Renal pelvis (tissue), 12 donors: ENCODE data around the gene CAVIN1. TPM values are rescaled to one million over a fixed set of nuclear protein-coding genes. Genes with fewer than 3 reads are reported as not detected.
"Not testable (repeated sequence)": the region's sequence is repeated elsewhere in the genome, so short reads cannot be mapped to it uniquely, and the experiment has no call there.

Source experiments
- DNase-seq: peaks from one replicate; pipeline ENCODE4 v3.0.0-alpha.2; 2013
- long read RNA-seq, 16 experiments: transcript quantifications; one replicate each; lab custom pipeline, GENCODE V29; 2026
- polyA plus RNA-seq, 3 donors: library from polyadenylated mRNA; unstranded; fragments of 120-200 nt; gene quantifications; one replicate each; pipeline ENCODE4 v1.2.1, GENCODE V29; 2013; ENCODE audit not compliant: insufficient read length in 3 of 3

CAVIN1 gene
- 10 to 100 TPM; 55.7 to 69.0 (median 59.8) TPM for polyA plus RNA-seq
- long read RNA-seq, donor 1, transcript CAVIN1-201 (2 exons, 3,828 nt) = major isoform, 36 of 36 reads
- long read RNA-seq, donor 1, partial matches to known transcripts = 0 of 36 reads
- long read RNA-seq, donor 1, other reads (novel, unspliced or antisense) = 0 of 36 reads
- long read RNA-seq, donor 2, transcript CAVIN1-201 (2 exons, 3,828 nt) = major isoform, 39 of 39 reads
- long read RNA-seq, donor 2, partial matches to known transcripts = 0 of 39 reads
- long read RNA-seq, donor 2, other reads (novel, unspliced or antisense) = 0 of 39 reads
- long read RNA-seq, donor 3, transcript CAVIN1-201 (2 exons, 3,828 nt) = major isoform, 36 of 36 reads
- long read RNA-seq, donor 3, partial matches to known transcripts = 0 of 36 reads
- long read RNA-seq, donor 3, other reads (novel, unspliced or antisense) = 0 of 36 reads
- long read RNA-seq, donor 4, transcript CAVIN1-201 (2 exons, 3,828 nt) = major isoform, 21 of 21 reads
- long read RNA-seq, donor 4, partial matches to known transcripts = 0 of 21 reads
- long read RNA-seq, donor 4, other reads (novel, unspliced or antisense) = 0 of 21 reads
- long read RNA-seq, donor 5, transcript CAVIN1-201 (2 exons, 3,828 nt) = major isoform, 15 of 15 reads
- long read RNA-seq, donor 5, partial matches to known transcripts = 0 of 15 reads
- long read RNA-seq, donor 5, other reads (novel, unspliced or antisense) = 0 of 15 reads
- long read RNA-seq, donor 6, transcript CAVIN1-201 (2 exons, 3,828 nt) = major isoform, 17 of 35 reads
- long read RNA-seq, donor 6, partial matches to known transcripts = 18 of 35 reads
- long read RNA-seq, donor 6, other reads (novel, unspliced or antisense) = 0 of 35 reads
- long read RNA-seq, donor 7, transcript CAVIN1-201 (2 exons, 3,828 nt) = major isoform, 44 of 56 reads
- long read RNA-seq, donor 7, partial matches to known transcripts = 0 of 56 reads
- long read RNA-seq, donor 7, other reads (novel, unspliced or antisense) = 12 of 56 reads
- long read RNA-seq, donor 8, transcript CAVIN1-201 (2 exons, 3,828 nt) = major isoform, 88 of 100 reads
- long read RNA-seq, donor 8, partial matches to known transcripts = 12 of 100 reads
- long read RNA-seq, donor 8, other reads (novel, unspliced or antisense) = 0 of 100 reads
- long read RNA-seq, donor 9, transcript CAVIN1-201 (2 exons, 3,828 nt) = major isoform, 57 of 57 reads
- long read RNA-seq, donor 9, partial matches to known transcripts = 0 of 57 reads
- long read RNA-seq, donor 9, other reads (novel, unspliced or antisense) = 0 of 57 reads
- long read RNA-seq, donor 10, transcript CAVIN1-201 (2 exons, 3,828 nt) = major isoform, 25 of 25 reads
- long read RNA-seq, donor 10, partial matches to known transcripts = 0 of 25 reads
- long read RNA-seq, donor 10, other reads (novel, unspliced or antisense) = 0 of 25 reads
- long read RNA-seq, donor 11, transcript CAVIN1-201 (2 exons, 3,828 nt) = major isoform, 15 of 15 reads
- long read RNA-seq, donor 11, partial matches to known transcripts = 0 of 15 reads
- long read RNA-seq, donor 11, other reads (novel, unspliced or antisense) = 0 of 15 reads
- long read RNA-seq, donor 12, transcript CAVIN1-201 (2 exons, 3,828 nt) = major isoform, 45 of 45 reads
- long read RNA-seq, donor 12, partial matches to known transcripts = 0 of 45 reads
- long read RNA-seq, donor 12, other reads (novel, unspliced or antisense) = 0 of 45 reads
- long read RNA-seq, donor 13, transcript CAVIN1-201 (2 exons, 3,828 nt) = major isoform, 13 of 120 reads
- long read RNA-seq, donor 13, partial matches to known transcripts = 107 of 120 reads
- long read RNA-seq, donor 13, other reads (novel, unspliced or antisense) = 0 of 120 reads
- long read RNA-seq, donor 14 = 0 reads
- long read RNA-seq, donor 15 = 0 reads
- long read RNA-seq, donor 16, transcript CAVIN1-201 (2 exons, 3,828 nt) = major isoform, 35 of 35 reads
- long read RNA-seq, donor 16, partial matches to known transcripts = 0 of 35 reads
- long read RNA-seq, donor 16, other reads (novel, unspliced or antisense) = 0 of 35 reads

- DNase-seq = peak; percentile 92
These were observed at the start of gene CAVIN1 for GRCh38 chr17:42422958-42423712. TSS of gene CAVIN1 (minus strand) at chr17:42423256. CDS start at chr17:42423097, 159 bp downstream.

DNA sequence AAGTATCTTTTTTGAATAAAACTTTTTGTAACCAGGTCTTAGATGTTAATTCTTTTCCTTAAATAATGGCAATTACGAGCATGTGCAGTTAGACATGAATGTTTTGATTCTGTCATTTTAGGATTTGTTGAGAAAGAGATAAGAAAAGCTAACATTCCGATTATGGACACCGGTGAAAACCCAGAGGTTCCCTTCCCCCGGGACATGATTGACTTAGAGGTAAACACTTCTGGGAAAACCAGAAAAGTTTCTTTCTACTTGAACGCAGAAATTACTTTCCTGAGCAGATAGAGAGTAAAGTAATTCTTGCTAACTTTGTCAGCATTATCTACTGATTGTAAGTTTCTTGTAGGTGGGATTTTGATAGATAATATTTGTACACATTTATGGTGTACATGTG is 44.8 kb upstream of the CAVIN1 start:
- no peak for DNase-seq

DNA sequence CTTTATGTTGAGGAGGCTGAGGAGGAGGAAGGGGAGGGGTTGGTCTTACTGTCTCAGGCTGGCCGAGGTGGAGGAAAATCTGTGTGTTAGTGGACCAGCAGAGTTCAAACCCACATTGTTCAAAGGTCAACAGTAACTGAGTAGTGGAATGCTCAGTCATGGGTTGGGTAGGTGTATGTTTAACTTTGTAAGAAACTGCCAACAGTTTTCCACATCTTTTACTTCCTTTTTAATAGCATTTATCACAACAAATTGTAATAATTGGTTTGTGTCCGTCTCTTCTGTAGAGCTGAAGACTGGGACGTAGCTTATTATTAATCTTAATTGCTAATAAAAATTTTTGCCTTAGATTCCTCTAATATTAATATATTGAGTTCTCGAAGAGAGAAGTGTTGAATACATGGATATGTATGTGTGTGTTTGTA is 40.9 kb upstream of the CAVIN1 start:
- DNase-seq = no peak

DNA sequence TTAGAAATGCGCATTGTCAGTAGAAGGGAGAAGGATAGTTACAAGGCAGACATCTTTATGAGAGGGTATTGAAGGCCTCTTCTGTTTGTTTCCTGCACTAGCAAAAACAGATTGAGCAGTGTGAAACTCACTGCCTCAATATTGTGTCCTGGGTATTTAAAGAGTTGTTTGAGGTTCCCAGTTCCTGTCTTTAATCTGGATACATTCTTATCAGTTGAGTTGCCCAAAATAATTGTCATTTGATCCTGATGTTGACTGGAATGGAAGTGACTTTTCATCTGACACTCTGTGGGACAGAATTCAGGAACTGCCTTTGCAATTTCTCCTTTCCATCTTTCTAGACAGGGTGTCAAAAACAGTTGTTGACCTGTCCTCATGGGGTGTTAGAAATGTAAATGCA is 37.3 kb upstream of the CAVIN1 start:
- DNase-seq = no peak

DNA sequence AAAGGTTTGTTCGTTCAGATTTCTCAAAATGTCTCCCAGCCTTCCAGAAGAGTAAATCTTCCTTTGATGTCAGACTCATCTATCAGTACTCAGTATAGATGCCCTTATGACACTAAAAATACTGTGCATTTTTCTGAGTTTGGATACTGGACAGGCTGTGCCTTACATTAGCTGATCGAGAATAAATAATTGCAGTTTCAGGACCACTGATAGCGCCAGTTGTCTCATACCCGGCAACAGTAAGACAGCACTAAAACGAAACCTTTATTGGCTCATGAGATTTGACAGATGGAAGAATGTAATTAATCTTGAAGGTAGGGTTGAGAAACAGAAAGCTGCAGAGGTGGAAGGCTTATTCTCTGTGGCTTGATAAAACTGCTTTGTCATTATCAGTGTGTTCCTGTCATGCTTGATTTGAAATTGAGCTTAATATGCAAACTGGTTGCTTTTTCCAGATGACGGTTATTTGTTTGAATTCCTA is 36.8 kb upstream of the CAVIN1 start:
- DNase-seq = peak; percentile 43

DNA sequence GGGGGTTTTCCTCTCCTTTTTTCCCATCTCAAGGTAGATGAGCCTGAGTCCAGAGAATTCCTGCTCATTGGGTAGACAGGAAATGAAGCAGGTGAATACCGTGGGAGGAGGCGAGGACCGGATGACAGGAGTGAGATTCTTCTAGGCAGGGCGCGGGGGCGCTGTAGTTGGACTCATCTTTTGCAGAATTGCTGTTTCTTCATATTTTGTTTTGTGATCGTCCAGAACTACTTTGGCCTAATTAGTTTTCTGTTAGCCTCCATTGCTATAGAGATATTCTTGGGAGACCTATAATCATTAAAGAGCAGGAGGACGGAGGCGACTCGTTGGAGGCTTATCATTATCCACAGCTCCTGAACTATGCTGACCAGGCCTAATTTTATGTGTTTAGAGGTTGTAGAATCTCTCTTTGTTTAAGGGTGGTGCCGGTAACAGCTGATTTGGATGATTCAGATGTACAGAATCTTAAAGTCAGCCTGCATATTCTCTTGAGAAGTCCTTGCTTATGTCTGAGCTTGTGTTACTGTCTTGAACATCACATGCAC is 36.3 kb upstream of the CAVIN1 start:
- peak; percentile 48 for DNase-seq

DNA sequence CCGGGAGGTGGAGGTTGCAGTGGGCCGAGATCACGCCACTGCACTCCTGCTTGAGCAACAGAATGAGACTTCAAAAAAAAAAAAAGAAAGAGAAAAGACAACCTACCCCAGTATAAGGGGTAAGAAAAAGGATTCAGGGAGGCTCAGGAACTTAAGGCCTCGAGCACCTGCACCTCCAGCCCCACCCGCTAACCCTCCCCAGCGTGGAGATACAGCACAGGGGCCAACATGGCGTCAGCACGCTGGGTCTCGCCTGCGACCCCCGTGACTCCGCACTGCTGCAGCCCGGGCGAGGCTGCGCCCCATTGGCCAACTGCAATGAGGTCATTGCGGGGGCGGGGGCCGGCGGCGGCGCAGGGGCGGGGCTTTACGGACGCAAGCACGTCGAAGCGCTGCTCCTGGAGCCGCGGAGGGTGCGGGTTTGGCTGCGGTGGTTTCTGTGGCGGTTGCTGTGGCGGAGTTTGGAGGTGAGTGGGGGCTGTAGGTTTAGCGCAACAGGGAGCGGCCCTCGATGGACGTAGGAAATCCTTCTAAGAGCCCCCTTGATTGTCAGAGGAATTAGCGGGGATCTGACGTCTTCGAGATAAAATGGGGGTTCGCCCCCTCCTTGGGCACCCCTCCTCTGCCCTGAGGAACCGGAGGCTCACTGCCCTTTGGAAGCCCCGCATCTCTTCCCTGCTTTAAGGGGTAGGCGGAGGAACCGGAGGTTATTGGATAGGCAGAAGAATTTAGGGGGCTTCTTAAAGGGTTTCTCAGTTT is 35.6 kb upstream of the CAVIN1 start, which contains the start of gene ATP6V0A1:
TSS of gene ATP6V0A1 (plus strand) at position 382 of the 759 bp plus-strand sequence. CDS start 2,017 bp downstream, outside the sequence.
- peak; percentile 86 for DNase-seq

DNA sequence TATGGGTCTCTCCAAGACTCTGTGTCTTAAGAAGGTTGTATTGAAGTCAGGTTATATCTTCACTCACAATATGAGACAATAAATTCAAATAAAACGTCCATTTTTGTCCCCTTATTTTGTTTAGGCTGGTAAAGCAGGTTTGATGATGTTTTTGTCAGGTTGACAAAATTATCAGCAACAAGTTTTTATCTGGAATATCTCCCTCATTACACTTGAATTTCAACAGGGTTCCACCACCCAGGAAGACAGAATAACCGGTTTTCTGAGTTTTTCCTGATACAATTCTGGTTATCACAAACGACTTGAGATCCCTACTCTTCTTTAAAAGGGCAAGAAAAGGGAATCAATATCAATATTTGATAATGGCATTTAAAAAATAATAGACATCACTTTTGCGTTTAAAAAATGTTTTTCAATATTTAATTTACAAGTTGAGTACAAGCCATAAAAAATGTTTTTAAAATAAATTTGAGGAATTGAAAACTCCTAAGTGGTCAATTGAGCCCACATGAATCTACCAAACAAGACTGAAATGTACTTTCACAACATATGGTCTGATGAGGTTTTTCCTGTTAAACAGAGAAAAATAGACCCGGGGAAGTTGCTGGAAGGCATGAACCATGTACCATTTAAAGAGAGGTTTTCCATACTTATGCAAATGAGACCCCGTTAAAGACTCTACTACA is 34.2 kb upstream of the CAVIN1 start:
- no peak for DNase-seq

GRCh38 chr17:42456223-42457106 is 33.4 kb upstream of the CAVIN1 start:
- DNase-seq = peak; percentile 14

GRCh38 chr17:42454987-42455386 is 31.9 kb upstream of the CAVIN1 start:
- not testable (repeated sequence) for DNase-seq

DNA sequence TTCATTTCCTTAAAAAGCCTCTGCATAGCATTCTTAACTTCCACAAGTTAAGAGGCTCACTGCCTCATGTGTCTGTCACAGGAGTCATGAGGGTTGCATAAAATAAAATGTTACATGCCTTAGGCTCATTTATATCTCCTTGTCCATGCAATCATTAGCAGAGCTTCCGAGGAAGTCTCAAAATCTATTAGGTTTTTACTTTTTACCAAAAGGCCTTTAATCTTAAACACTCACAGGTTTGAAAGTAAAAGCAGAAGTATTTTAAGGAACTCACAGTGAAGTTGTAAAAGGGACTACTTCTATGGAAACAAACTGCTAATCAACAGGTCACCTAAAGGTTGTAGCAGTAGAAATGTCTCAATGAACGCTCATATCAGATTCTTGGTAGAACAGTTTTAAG is 30.4 kb upstream of the CAVIN1 start:
- no peak for DNase-seq

DNA sequence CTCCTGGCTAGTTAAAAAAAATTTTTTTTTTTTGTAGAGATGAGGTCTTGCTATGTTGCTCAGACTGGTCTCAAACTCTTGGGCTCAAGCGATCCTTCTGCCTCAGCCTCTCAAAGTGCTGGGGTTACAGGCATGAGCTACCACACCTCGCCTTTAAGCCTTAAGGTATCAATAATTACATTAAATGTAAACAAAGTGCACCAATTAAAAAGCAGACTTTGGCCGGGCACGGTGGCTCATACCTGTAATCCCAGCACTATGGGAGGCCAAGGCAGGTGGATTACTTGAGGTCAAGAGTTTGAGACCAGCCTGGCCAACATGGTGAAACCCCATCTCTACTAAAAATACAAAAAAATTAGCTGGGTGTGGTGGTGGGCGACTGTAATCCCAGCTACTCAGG is 28.2 kb upstream of the CAVIN1 start:
- DNase-seq = not testable (repeated sequence)

DNA sequence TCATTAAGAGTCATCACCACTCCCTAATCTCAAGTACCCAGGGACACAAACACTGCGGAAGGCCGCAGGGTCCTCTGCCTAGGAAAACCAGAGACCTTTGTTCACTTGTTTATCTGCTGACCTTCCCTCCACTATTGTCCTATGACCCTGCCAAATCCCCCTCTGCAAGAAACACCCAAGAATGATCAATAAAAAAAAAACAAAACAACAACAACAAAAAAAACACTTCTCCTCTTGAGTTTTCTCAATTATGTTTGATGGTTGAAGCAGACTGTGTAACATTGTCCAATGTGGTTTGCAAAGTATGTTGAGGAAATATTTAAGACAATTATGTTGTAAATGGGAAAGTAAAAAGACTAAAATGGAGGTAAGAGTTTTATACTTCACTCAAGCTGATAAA is 26.8 kb upstream of the CAVIN1 start:
- not testable (repeated sequence) for DNase-seq

- not testable (repeated sequence) for DNase-seq
These were observed 26.1 kb upstream of the CAVIN1 start for GRCh38 chr17:42449176-42449575.

DNA sequence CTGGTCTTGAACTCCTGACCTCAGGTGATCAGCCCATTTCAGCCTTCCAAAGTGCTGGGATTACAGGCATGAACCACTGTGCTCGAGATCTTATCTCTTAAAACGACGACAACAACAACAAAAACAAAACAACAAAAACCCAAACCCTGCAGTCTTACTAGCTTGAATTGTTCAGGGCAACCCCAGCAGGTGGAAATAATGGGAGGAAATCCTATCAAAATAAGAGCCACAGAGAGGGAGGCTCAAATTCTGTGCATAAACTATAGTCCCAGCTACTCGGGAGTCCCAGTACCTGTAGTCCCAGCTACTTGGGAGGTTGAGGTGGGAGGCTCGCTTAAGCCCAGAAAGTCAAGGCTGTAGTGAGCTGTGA is 19.1 kb upstream of the CAVIN1 start:
- no peak for DNase-seq
